MM.1S (cell line): ENCODE measurements around the gene SMIM38.

ENCODE experiments used
- DNase-seq: peaks from one replicate; pipeline ENCODE4 v3.0.0-alpha.2; 2015
- H2AFZ ChIP-seq: fragments of 300-600 bp; sonication (generic); 2 replicates; pipeline ENCODE4 v1.6.0; 2016; ENCODE audit warnings: antibody characterized with exemption, low read length
- H3F3A ChIP-seq: fragments of 300-600 bp; sonication (generic); 2 replicates; pipeline ENCODE4 v1.6.1; 2016; ENCODE audit warnings: mild to moderate bottlenecking, antibody characterized with exemption, low read length, moderate library complexity, mixed read lengths; ENCODE audit not compliant: insufficient read depth
- H3K27ac ChIP-seq: fragments of 300-600 bp; sonication (generic); 2 replicates; pipeline ENCODE4 v1.5.1; 2016; ENCODE audit warnings: mild to moderate bottlenecking, low read length
- H3K27me3 ChIP-seq: fragments of 300-600 bp; sonication (generic); replicated peaks from 2 replicates; pipeline ENCODE4 v1.6.0; 2016; ENCODE audit warnings: low read length; ENCODE audit not compliant: insufficient read depth
- H3K36me3 ChIP-seq: fragments of 300-600 bp; sonication (generic); replicated peaks from 2 replicates; pipeline ENCODE4 v1.6.1; 2016; ENCODE audit warnings: mild to moderate bottlenecking, low read length, mixed read lengths; ENCODE audit not compliant: insufficient read depth
- H3K4me1 ChIP-seq: fragments of 300-600 bp; sonication (generic); 2 replicates; pipeline ENCODE4 v1.6.1; 2016; ENCODE audit warnings: low read length, mixed read lengths
- H3K4me2 ChIP-seq: fragments of 300-600 bp; sonication (generic); 2 replicates; pipeline ENCODE4 v1.6.0; 2016; ENCODE audit warnings: low read depth, low read length
- H3K4me3 ChIP-seq: fragments of 300-600 bp; sonication (generic); 2 replicates; pipeline ENCODE4 v1.5.1; 2016; ENCODE audit warnings: low read length, mixed read lengths
- H3K79me2 ChIP-seq: fragments of 300-600 bp; sonication (generic); 2 replicates; pipeline ENCODE4 v1.6.1; 2016; ENCODE audit warnings: mixed run types, low read length, mixed read lengths
- H3K9ac ChIP-seq: fragments of 300-600 bp; sonication (generic); 2 replicates; pipeline ENCODE4 v1.6.1; 2016; ENCODE audit warnings: low read length, mixed read lengths
- H3K9me2 ChIP-seq: fragments of 300-600 bp; sonication (generic); replicated peaks from 2 replicates; pipeline ENCODE4 v1.6.1; 2016; ENCODE audit warnings: mild to moderate bottlenecking, low read length, mixed read lengths; ENCODE audit not compliant: insufficient read depth
- H3K9me3 ChIP-seq: fragments of 300-600 bp; sonication (generic); replicated peaks from 2 replicates; pipeline ENCODE4 v1.6.1; 2016; ENCODE audit warnings: mild to moderate bottlenecking, low read length, mixed read lengths; ENCODE audit not compliant: insufficient read depth
- H4K20me1 ChIP-seq: fragments of 300-600 bp; sonication (generic); 2 replicates; pipeline ENCODE4 v1.6.1; 2016; ENCODE audit warnings: mild to moderate bottlenecking, low read length, moderate library complexity, mixed read lengths; ENCODE audit not compliant: insufficient read depth
- EZH2 ChIP-seq: fragments of 300-600 bp; sonication (generic); optimal IDR thresholded peaks from 2 replicates; pipeline ENCODE3; 2017; ENCODE audit warnings: low read depth, mild to moderate bottlenecking, antibody characterized with exemption, low read length, mixed read lengths
- EZH2phosphoT487 ChIP-seq: fragments of 300-600 bp; sonication (generic); IDR thresholded peaks from 2 replicates; pipeline ENCODE4 v1.6.1; 2018; ENCODE audit warnings: antibody characterized with exemption, low read length
- TF ChIP-seq, protein P1 (sequence below): fragments of 300-600 bp; sonication (generic); IDR thresholded peaks from 2 replicates; pipeline ENCODE4 v1.5.1; 2016; ENCODE audit warnings: antibody characterized with exemption, low read length, mixed read lengths

Gene SMIM38

DNA sequence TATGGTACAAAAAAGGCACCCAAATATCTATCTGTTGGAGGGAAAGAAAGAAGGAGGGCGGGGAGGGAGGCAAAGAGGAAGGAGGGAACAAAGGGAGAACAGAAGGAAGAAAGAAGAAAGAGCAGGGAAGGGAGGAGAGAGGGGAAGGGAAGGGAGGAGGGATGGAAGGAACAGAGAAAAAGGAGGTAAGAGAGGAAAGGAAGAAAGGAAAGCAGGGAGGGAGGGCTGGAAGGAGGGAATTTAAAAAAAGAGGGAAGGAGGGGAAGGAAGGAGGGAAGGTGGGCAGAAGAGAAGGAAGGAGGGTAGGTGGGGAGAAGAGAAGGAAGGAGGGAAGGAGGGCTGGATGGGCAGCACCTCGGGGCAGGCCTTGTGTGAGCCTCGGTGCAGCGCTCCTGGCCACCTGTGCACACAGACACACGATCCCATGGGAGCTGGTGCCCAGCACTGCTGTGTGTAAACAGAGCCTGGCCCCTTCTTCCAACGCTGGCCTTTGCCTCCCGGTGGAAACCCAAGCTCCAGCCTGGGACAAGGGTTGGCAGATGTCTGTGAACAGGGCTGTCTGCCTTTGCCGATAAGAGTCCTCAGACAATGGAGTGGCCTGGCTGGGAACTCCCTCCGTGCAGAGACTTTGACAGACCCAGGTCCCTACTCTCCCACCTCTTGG lies 23.2 kb downstream of the SMIM38 start:
- Histone ChIP-seq H3K27me3 (peaks cover 29% of the 10 kb centered on the region), H2AFZ (no peak overlapping the region)
- TF ChIP-seq EZH2phosphoT487 (no peak), EZH2 (no peak)
- TF ChIP-seq, protein P1, sequence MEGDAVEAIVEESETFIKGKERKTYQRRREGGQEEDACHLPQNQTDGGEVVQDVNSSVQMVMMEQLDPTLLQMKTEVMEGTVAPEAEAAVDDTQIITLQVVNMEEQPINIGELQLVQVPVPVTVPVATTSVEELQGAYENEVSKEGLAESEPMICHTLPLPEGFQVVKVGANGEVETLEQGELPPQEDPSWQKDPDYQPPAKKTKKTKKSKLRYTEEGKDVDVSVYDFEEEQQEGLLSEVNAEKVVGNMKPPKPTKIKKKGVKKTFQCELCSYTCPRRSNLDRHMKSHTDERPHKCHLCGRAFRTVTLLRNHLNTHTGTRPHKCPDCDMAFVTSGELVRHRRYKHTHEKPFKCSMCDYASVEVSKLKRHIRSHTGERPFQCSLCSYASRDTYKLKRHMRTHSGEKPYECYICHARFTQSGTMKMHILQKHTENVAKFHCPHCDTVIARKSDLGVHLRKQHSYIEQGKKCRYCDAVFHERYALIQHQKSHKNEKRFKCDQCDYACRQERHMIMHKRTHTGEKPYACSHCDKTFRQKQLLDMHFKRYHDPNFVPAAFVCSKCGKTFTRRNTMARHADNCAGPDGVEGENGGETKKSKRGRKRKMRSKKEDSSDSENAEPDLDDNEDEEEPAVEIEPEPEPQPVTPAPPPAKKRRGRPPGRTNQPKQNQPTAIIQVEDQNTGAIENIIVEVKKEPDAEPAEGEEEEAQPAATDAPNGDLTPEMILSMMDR, result no peak

DNA sequence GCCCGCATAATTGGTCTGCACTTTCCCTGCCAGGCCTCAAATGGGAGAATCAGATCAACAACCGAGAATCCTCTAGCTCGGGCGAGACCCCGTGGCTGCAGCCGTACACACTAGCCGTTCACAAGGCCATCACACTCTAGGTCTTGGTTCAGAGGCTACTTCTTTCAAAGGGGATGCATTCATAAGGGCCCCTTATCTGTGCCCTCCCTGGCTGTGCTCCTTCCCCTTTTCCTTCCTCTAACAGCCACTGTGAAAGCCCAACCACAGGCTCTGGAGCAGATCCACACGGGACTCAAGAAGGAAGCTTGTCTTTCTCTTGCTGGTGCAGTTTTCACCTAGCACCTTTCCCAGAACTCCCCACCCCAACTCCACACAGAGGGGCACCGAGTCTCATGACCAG lies 24.5 kb downstream of the SMIM38 start:
- Histone ChIP-seq H3K4me1 (no peaks in the 10 kb centered on the region), H4K20me1 (no peaks in the 10 kb centered on the region), H3K9me2 (no peaks in the 10 kb centered on the region), H3K9ac (no peak overlapping the region), H3K9me3 (no peaks in the 10 kb centered on the region), H3K27me3 (peaks cover 29% of the 10 kb centered on the region), H2AFZ (no peak overlapping the region), H3F3A (no peaks in the 10 kb centered on the region), H3K4me3 (no peak overlapping the region), H3K79me2 (no peaks in the 10 kb centered on the region), H3K4me2 (no peak overlapping the region), H3K27ac (no peak overlapping the region), H3K36me3 (no peaks in the 10 kb centered on the region)
- DNase-seq, result no peak
- TF ChIP-seq EZH2phosphoT487 (no peak), EZH2 (no peak)
- TF ChIP-seq, protein P1, result no peak

More for the DNA sequence above, 23.2 kb downstream of the SMIM38 start:
- no peaks in the 10 kb centered on the region for H3K9me3 ChIP-seq
- H3K36me3 ChIP-seq, result no peaks in the 10 kb centered on the region
- H3K4me1 ChIP-seq, result no peaks in the 10 kb centered on the region
- H3K4me2 ChIP-seq, result no peak overlapping the region
- H3K79me2 ChIP-seq, result no peaks in the 10 kb centered on the region
- H3K27ac ChIP-seq, result no peak overlapping the region
- H3K9me2 ChIP-seq, result no peaks in the 10 kb centered on the region
- H4K20me1 ChIP-seq, result no peaks in the 10 kb centered on the region
- no peak for DNase-seq
- H3K9ac ChIP-seq, result no peak overlapping the region
- no peak overlapping the region for H3K4me3 ChIP-seq
- no peaks in the 10 kb centered on the region for H3F3A ChIP-seq

DNA sequence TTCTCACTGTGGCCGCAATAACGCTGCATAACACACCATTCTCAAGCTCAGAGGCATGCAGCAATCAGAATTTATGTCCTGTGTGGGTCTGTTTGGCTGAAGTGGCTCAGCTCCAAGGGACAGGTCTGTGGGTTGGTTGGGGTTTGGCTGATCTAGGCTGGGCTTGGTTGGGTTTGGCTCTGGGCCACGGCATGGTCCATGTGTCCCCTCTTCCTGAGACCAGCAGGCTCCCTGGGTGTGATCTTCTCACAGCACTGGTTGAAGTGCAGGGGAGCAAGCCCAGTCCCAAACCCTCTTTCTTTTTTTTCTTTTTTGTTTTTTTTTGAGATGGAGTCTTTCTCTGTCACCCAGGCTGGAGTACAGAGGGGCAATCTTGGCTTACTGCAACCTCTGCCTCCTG lies 25.0 kb downstream of the SMIM38 start:
- Histone ChIP-seq H3F3A (no peaks in the 10 kb centered on the region), H3K27me3 (peaks cover 29% of the 10 kb centered on the region), H3K4me2 (no peak overlapping the region), H3K9me3 (no peaks in the 10 kb centered on the region), H2AFZ (no peak overlapping the region), H3K79me2 (no peaks in the 10 kb centered on the region), H4K20me1 (no peaks in the 10 kb centered on the region), H3K9ac (no peak overlapping the region), H3K9me2 (no peaks in the 10 kb centered on the region), H3K36me3 (no peaks in the 10 kb centered on the region), H3K4me3 (no peak overlapping the region), H3K27ac (no peak overlapping the region), H3K4me1 (no peaks in the 10 kb centered on the region)
- DNase-seq, result no peak
- TF ChIP-seq, protein P1, result no peak
- TF ChIP-seq EZH2phosphoT487, result no peak
